Smooth muscle cell (in vitro differentiated cells): Measurements from ENCODE around the gene RHOF. TPM values are rescaled to one million over a fixed set of nuclear protein-coding genes. Genes with fewer than 3 reads are reported as not detected.
A peak's percentile ranks its signal among the peaks of the same experiment; 100 is the strongest.

Source experiments
- DNase-seq: peaks from one replicate; lab custom pipeline; 2025; ENCODE audit not compliant: unreplicated experiment; lab: John Stamatoyannopoulos, UW
- H2AFZ ChIP-seq: fragments of 200-600 bp; sonication (generic); 2 replicates; pipeline ENCODE4 v1.6.0; 2016; ENCODE audit warnings: antibody characterized with exemption, low read depth, mild to moderate bottlenecking
- H3F3A ChIP-seq: fragments of 200-600 bp; sonication (generic); 2 replicates; pipeline ENCODE4 v1.6.0; 2017; ENCODE audit warnings: antibody characterized with exemption, low read depth
- H3K27ac ChIP-seq: fragments of 200-600 bp; sonication (generic); 2 replicates; pipeline ENCODE4 v1.5.1; 2016; ENCODE audit warnings: low read depth, mild to moderate bottlenecking
- H3K27me3 ChIP-seq: fragments of 200-600 bp; sonication (generic); 2 replicates; pipeline ENCODE4 v1.6.1; 2016; ENCODE audit warnings: low read depth, mild to moderate bottlenecking
- H3K36me3 ChIP-seq: fragments of 200-600 bp; sonication (generic); 2 replicates; pipeline ENCODE4 v1.5.1; 2016; ENCODE audit warnings: low read depth
- H3K4me1 ChIP-seq: fragments of 200-600 bp; sonication (generic); 2 replicates; pipeline ENCODE4 v1.5.1; 2016; ENCODE audit warnings: low read depth
- H3K4me2 ChIP-seq: fragments of 200-600 bp; sonication (generic); 2 replicates; pipeline ENCODE4 v1.6.0; 2016; ENCODE audit warnings: mild to moderate bottlenecking
- H3K4me3 ChIP-seq: fragments of 200-600 bp; sonication (generic); 2 replicates; pipeline ENCODE4 v1.5.1; 2016; ENCODE audit warnings: mild to moderate bottlenecking
- H3K79me2 ChIP-seq: fragments of 200-600 bp; sonication (generic); 2 replicates; pipeline ENCODE4 v1.6.0; 2016; ENCODE audit warnings: low read depth, mild to moderate bottlenecking
- H3K9ac ChIP-seq: fragments of 200-600 bp; sonication (generic); 2 replicates; pipeline ENCODE4 v1.6.0; 2016; ENCODE audit warnings: low read depth
- H3K9me3 ChIP-seq: fragments of 200-600 bp; sonication (generic); replicated peaks from 2 replicates; pipeline ENCODE4 v1.5.1; 2016; ENCODE audit warnings: low read depth
- H4K20me1 ChIP-seq: fragments of 200-600 bp; sonication (generic); 2 replicates; pipeline ENCODE4 v1.6.0; 2016; ENCODE audit warnings: low read depth
- WGBS: methylation state at CpG from one replicate; pipeline ENCODE4 v1.1.7; 2016; ENCODE audit warnings: low lambda C conversion rate; 5-methylcytosine and 5-hydroxymethylcytosine counted together
- polyA plus RNA-seq: library from polyadenylated mRNA; unstranded; fragments of >200 nt; fragmentation: Nextera tagmentation; extraction: Ambion mirVana; gene quantifications from 2 replicates; pipeline ENCODE4 v1.2.1, GENCODE V29; 2016
- total RNA-seq: library from RNA; depleted of rRNA; stranded (reverse); fragments of >200 nt; gene quantifications from 2 replicates; pipeline ENCODE4 v1.2.3, GENCODE V29; 2014
- TF ChIP-seq, protein P1 (sequence below): fragments of 200-600 bp; sonication (generic); IDR thresholded peaks from 2 replicates; pipeline ENCODE4 v1.5.1; 2017; ENCODE audit warnings: borderline replicate concordance, mild to moderate bottlenecking, antibody characterized with exemption; ENCODE audit not compliant: insufficient read depth, poor library complexity, severe bottlenecking

Gene RHOF
- total and polyA plus RNA-seq, 2 experiments from 2014 or later = 15.3 to 25.9 TPM

- H3K4me3 ChIP-seq = no peak overlapping the region
- H3K27me3 ChIP-seq = no peaks in the 10 kb centered on the region
- no peak overlapping the region for H3K9ac ChIP-seq
- H4K20me1 ChIP-seq = peaks cover 12% of the 10 kb centered on the region
- TF ChIP-seq, protein P1, sequence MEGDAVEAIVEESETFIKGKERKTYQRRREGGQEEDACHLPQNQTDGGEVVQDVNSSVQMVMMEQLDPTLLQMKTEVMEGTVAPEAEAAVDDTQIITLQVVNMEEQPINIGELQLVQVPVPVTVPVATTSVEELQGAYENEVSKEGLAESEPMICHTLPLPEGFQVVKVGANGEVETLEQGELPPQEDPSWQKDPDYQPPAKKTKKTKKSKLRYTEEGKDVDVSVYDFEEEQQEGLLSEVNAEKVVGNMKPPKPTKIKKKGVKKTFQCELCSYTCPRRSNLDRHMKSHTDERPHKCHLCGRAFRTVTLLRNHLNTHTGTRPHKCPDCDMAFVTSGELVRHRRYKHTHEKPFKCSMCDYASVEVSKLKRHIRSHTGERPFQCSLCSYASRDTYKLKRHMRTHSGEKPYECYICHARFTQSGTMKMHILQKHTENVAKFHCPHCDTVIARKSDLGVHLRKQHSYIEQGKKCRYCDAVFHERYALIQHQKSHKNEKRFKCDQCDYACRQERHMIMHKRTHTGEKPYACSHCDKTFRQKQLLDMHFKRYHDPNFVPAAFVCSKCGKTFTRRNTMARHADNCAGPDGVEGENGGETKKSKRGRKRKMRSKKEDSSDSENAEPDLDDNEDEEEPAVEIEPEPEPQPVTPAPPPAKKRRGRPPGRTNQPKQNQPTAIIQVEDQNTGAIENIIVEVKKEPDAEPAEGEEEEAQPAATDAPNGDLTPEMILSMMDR = no peak
- no peaks in the 10 kb centered on the region for H3K79me2 ChIP-seq
- no peak overlapping the region for H3K27ac ChIP-seq
- no CpG with 5 or more reads among the region's 1 CpG for WGBS
- no peaks in the 10 kb centered on the region for H3F3A ChIP-seq
- no peak overlapping the region for H2AFZ ChIP-seq
- H3K9me3 ChIP-seq = no peaks in the 10 kb centered on the region
- H3K4me2 ChIP-seq = no peak overlapping the region
- no peaks in the 10 kb centered on the region for H3K36me3 ChIP-seq
- peaks cover 6% of the 10 kb centered on the region for H3K4me1 ChIP-seq
- DNase-seq = no peak
Observed at GRCh38 chr12:121751034-121751433, 42.5 kb downstream of the RHOF start.

DNA sequence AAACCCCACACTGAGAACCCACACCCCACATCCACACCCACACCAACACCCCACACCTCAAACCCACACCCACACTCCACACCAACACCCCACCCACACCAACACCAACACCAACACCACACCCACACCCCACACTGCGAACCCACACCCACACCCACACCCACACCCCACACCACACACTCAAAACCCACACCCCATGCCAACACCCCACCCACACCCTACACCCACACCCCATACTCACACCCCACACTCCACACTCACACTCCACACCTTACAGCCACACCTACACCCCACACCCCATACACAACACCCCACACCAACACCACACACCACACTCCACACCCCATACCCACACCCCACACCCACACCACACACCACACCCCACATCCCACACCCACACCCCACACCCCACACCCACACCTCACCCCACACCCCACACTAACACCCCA, 43.0 kb downstream of the RHOF start:
- H3K36me3 ChIP-seq = no peaks in the 10 kb centered on the region
- peaks cover 6% of the 10 kb centered on the region for H3K4me1 ChIP-seq
- H3K9ac ChIP-seq = no peak overlapping the region
- no peak overlapping the region for H3K4me3 ChIP-seq
- H3K79me2 ChIP-seq = no peaks in the 10 kb centered on the region
- no CpG with 5 or more reads among the region's 1 CpG for WGBS
- no peak overlapping the region for H3K27ac ChIP-seq
- H3F3A ChIP-seq = no peaks in the 10 kb centered on the region
- no peaks in the 10 kb centered on the region for H3K27me3 ChIP-seq
- no peak overlapping the region for H3K4me2 ChIP-seq
- H2AFZ ChIP-seq = no peak overlapping the region
- no peak for DNase-seq
- TF ChIP-seq, protein P1 = no peak
- H4K20me1 ChIP-seq = peaks cover 13% of the 10 kb centered on the region
- no peaks in the 10 kb centered on the region for H3K9me3 ChIP-seq

DNA sequence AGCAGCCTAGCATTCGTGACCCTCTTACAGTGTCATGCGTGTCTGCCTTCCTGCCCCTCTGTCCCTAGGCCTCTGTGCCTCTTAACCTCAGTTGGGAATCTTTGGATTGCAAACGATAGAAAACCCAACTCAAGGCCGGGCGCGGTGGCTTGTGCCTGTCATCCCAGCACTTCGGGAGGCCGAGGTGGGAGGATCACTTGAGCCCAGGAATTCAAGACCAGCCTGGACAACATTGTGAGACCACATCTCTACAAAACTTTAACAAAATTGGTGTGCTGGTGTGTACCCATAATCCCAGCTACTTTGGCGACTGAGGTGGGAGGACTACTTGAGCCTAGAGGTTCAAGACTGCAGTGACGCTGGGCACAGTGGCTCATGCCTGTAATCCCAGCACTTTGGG, 44.2 kb downstream of the RHOF start:
- Histone ChIP-seq H3K4me3 (no peak overlapping the region), H2AFZ (no peak overlapping the region), H3K27me3 (no peaks in the 10 kb centered on the region), H3K27ac (peak overlapping the region; percentile 69), H3K9me3 (no peaks in the 10 kb centered on the region), H3K4me1 (peaks cover 6% of the 10 kb centered on the region), H3F3A (no peaks in the 10 kb centered on the region), H3K79me2 (no peaks in the 10 kb centered on the region), H3K36me3 (no peaks in the 10 kb centered on the region), H3K9ac (no peak overlapping the region), H4K20me1 (peaks cover 18% of the 10 kb centered on the region), H3K4me2 (no peak overlapping the region)
- 91% methylated on average over 10 of the region's 10 CpGs for WGBS
- TF ChIP-seq, protein P1 = no peak
- no peak for DNase-seq

DNA sequence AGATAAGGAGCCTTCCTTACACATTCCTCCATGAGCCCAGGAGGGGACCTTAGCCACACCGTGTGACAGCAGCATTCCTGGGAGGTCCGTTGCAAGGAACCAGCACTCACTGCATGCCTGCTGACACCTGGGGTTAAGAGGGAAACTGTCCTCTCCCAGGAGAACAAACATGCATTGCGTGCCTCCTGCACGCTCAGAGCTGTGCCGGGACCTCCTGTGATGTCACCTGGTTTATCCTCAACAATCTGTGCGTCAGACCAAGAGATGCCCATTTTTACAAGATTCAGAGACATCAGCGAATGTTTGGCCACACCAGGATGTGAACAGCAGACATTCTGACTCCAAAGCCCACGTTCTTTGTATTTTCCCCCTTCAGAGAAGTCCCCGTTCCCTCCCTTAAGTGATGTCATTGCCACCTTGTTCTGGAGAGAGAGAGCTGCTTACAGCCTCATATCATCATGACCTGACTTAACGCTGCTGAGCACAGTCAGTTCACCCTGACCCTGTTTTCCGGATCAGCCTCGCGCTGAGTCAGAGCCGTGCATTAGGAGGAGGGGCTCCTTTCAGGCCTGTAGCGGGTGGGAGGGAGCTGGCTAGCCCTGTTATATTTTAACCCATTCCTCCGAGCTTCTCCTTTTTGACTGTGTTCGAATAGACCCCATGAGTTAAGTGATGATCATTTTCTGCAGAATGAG, 44.8 kb downstream of the RHOF start:
- no peak overlapping the region for H2AFZ ChIP-seq
- TF ChIP-seq, protein P1 = no peak

More for the DNA sequence above, 44.8 kb downstream of the RHOF start:
- peaks cover 6% of the 10 kb centered on the region for H3K4me1 ChIP-seq
- peak overlapping the region; percentile 69 for H3K27ac ChIP-seq
- H3K4me2 ChIP-seq = no peak overlapping the region
- H3K9me3 ChIP-seq = no peaks in the 10 kb centered on the region
- no peak overlapping the region for H3K4me3 ChIP-seq
- H3K9ac ChIP-seq = peak overlapping the region; percentile 54
- WGBS = 19% methylated on average over 17 of the region's 17 CpGs
- no peaks in the 10 kb centered on the region for H3K27me3 ChIP-seq
- H3K79me2 ChIP-seq = no peaks in the 10 kb centered on the region
- no peaks in the 10 kb centered on the region for H3K36me3 ChIP-seq
- peaks cover 18% of the 10 kb centered on the region for H4K20me1 ChIP-seq
- no peaks in the 10 kb centered on the region for H3F3A ChIP-seq
- DNase-seq = peak; percentile 26
